ENCODE data around the gene CYP4F8.
A peak's percentile ranks its signal among the peaks of the same experiment; 100 is the strongest.

The CYP4F8 gene

GRCh38 chr19:15639596-15639995 lies 24.6 kb downstream of the CYP4F8 start:
- DNase-seq (ENCODE audit: low read depth) = no peak
- no peak for TF ChIP-seq CTCF (IDR thresholded peaks at IDR 0.05; ENCODE audit: control insufficient read depth, extremely low read depth, insufficient read depth)
- H3K4me3 ChIP-seq (ENCODE audit: low read depth, low read length) = no peak overlapping the region

GRCh38 chr19:15640294-15640903 lies 25.4 kb downstream of the CYP4F8 start, which contains the start of gene CYP4F3:
Gene CYP4F3 (plus strand): TSS chr19:15640897. CDS start chr19:15641416, 519 bp downstream.
- H3K4me3 ChIP-seq (ENCODE audit: low read depth, low read length) = no peak within 1 kb of the TSS
- no peak for TF ChIP-seq CTCF (IDR thresholded peaks at IDR 0.05; ENCODE audit: control insufficient read depth, extremely low read depth, insufficient read depth)
- peak; percentile 15 for DNase-seq (ENCODE audit: low read depth)

GRCh38 chr19:15640904-15641597 lies 26.0 kb downstream of the CYP4F8 start:
- no peak overlapping the region for H3K4me3 ChIP-seq (ENCODE audit: low read depth, low read length)
- DNase-seq (ENCODE audit: low read depth) = no peak
- no peak for TF ChIP-seq CTCF (IDR thresholded peaks at IDR 0.05; ENCODE audit: control insufficient read depth, extremely low read depth, insufficient read depth)

- DNase-seq (ENCODE audit: low read depth) = no peak
- no peak overlapping the region for H3K4me3 ChIP-seq (ENCODE audit: low read depth, low read length)
- no peak for TF ChIP-seq CTCF (IDR thresholded peaks at IDR 0.05; ENCODE audit: control insufficient read depth, extremely low read depth, insufficient read depth)
Observed at GRCh38 chr19:15641901-15642491, 27.0 kb downstream of the CYP4F8 start.

GRCh38 chr19:15642807-15643206 lies 27.8 kb downstream of the CYP4F8 start:
- TF ChIP-seq CTCF (IDR thresholded peaks at IDR 0.05; ENCODE audit: control insufficient read depth, extremely low read depth, insufficient read depth) = no peak
- H3K4me3 ChIP-seq (ENCODE audit: low read depth, low read length) = no peak overlapping the region
- DNase-seq (ENCODE audit: low read depth) = no peak

- TF ChIP-seq CTCF (IDR thresholded peaks at IDR 0.05; ENCODE audit: control insufficient read depth, extremely low read depth, insufficient read depth) = no peak
- DNase-seq (ENCODE audit: low read depth) = no peak
- no peak overlapping the region for H3K4me3 ChIP-seq (ENCODE audit: low read depth, low read length)
Observed at GRCh38 chr19:15643387-15643786, 28.4 kb downstream of the CYP4F8 start.

Data from LNCaP clone FGC (cell line).